Nucleus accumbens (tissue), 56 donors: ENCODE results near the gene MOSMO.
"Not testable (repeated sequence)": the region's sequence is repeated elsewhere in the genome, so short reads cannot be mapped to it uniquely, and the experiment has no call there.

ENCODE experiments used
- DNase-seq, 56 donors: peaks; one replicate each; lab custom pipeline; 2025; lab: John Stamatoyannopoulos, UW

MOSMO gene

GRCh38 chr16:22034503-22034902 is 26.6 kb downstream of the MOSMO start:
- no peak for DNase-seq

GRCh38 chr16:22035153-22035552 is 27.2 kb downstream of the MOSMO start:
- no peak for DNase-seq

GRCh38 chr16:22043882-22044281 is 36.0 kb downstream of the MOSMO start:
- not testable (repeated sequence) for DNase-seq

- DNase-seq = not testable (repeated sequence)
Observed at GRCh38 chr16:22045888-22046287, 38.0 kb downstream of the MOSMO start.

GRCh38 chr16:22050963-22051362 is 43.1 kb downstream of the MOSMO start:
- no peak for DNase-seq

- no peak for DNase-seq
Observed at GRCh38 chr16:22052980-22053379, 45.1 kb downstream of the MOSMO start.

- no peak for DNase-seq
Observed at GRCh38 chr16:22053921-22054341, 46.0 kb downstream of the MOSMO start.

GRCh38 chr16:22054847-22055590 is 47.1 kb downstream of the MOSMO start:
- DNase-seq = no peak

- DNase-seq = no peak
Observed at GRCh38 chr16:22055881-22056280, 48.0 kb downstream of the MOSMO start.

GRCh38 chr16:22063888-22064467 is 56.1 kb downstream of the MOSMO start:
- no peak for DNase-seq

GRCh38 chr16:22065252-22065651 is 57.3 kb downstream of the MOSMO start:
- no peak for DNase-seq

- DNase-seq = no peak
Observed at GRCh38 chr16:22070361-22071330, 62.7 kb downstream of the MOSMO start.

- peak in 4 of 56 donors; percentile 4 to 33 (median 19) for DNase-seq
Observed at GRCh38 chr16:22071331-22071910, 63.5 kb downstream of the MOSMO start.

GRCh38 chr16:22073350-22073749 is 65.4 kb downstream of the MOSMO start:
- DNase-seq = no peak

GRCh38 chr16:22075043-22075757 is 67.3 kb downstream of the MOSMO start:
- DNase-seq = no peak

GRCh38 chr16:22075776-22076175 is 67.9 kb downstream of the MOSMO start:
- DNase-seq = no peak

- DNase-seq = peak in 38 of 56 donors; percentile 1 to 81 (median 26)
Observed at GRCh38 chr16:22077700-22078313, 69.9 kb downstream of the MOSMO start.

- no peak for DNase-seq
Observed at GRCh38 chr16:22078656-22079055, 70.7 kb downstream of the MOSMO start.

- DNase-seq = no peak
Observed at GRCh38 chr16:22081050-22081449, 73.1 kb downstream of the MOSMO start.

- DNase-seq = no peak
Observed at GRCh38 chr16:22086440-22086839, 78.5 kb downstream of the MOSMO start.
